CD4-positive, alpha-beta T cell treated with Interleukin-10 for 1 hour (primary cell): ENCODE data around the gene MPI.
A peak's percentile ranks its signal among the peaks of the same experiment; 100 is the strongest.
"Not testable (repeated sequence)": the region's sequence is repeated elsewhere in the genome, so short reads cannot be mapped to it uniquely, and the experiment has no call there.

Source experiments
- DNase-seq: peaks from one replicate; pipeline ENCODE4 v3.0.0-alpha.2; 2020

Gene MPI

DNA sequence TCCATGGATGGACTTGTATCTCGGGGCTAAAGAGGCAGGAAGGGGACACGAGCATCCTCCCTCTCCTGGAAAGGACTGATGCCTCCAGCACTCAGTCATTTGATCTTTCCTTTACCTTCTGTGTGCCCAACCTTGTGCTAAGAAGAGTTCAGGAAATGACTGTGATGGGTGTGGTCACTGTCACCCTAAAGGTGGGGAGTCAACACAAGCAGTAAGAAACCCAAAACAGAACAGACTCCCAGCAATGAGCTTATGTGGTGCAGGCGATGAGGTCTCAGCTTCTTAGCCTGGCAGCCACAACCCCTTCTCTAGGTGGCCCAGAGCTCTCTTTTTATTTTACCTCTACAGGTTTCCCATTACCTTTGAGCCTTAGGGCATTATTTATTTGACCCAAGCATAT, 3.8 kb downstream of the MPI start:
- peak; percentile 75 for DNase-seq

DNA sequence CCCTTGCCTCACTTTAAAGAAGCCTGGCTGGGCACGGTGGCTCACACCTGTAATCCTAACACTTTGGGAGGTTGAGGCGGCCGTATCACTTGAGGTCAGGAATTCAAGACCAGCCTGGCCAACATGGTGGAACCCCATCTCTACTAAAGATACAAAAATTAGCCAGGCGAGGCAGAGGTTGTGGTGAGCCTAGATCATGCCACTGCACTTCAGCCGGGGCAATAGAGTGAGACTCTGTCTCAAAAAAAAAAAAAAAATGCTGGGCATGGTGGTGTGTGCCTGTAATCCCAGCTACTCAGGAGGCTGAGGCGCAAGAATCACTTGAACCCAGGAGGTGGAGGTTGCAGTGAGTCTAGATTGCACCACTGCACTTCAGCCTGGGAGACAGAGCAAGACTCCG, 4.5 kb downstream of the MPI start:
- not testable (repeated sequence) for DNase-seq

- DNase-seq: no peak
Measured at GRCh38 chr15:74895830-74896229, 6.0 kb downstream of the MPI start.

GRCh38 chr15:74896316-74896715, 6.5 kb downstream of the MPI start:
- DNase-seq: no peak

DNA sequence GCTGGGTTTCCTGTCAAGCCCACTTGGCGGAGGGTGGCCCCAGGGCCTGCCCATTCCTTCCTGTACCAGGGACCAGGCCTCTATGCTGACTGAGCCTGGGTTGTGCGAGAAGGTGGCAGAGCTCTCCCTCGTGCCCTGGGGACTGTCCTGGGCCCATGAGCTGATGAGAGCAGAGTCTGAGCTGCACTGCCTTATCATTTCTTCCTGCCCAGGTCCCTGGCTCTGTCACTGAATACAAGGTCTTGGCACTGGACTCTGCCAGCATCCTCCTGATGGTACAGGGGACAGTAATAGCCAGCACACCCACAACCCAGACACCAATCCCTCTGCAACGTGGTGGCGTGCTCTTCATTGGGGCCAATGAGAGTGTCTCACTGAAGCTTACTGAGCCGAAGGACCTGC, 7.5 kb downstream of the MPI start:
- DNase-seq: no peak

DNA sequence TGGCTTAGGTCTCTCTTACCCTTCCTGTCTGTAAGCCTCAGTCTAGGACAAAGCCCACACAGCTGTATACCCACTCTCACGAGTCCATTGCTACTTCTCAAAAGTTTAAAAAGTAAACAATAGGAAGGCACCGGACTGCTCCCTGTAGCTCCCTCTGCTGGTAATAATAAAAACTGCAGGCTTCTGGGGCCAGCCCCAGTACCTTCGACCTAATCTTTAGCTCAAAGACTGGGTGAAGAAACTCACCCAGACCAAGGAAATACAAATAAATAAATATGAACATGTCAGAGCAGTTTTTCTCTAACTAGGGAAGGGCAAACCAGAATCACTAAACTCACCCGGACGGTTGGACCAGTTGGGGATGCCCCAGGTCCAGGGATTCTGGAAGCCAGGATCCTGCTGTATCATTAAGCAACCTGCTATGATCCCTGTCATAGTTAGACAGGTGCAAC, 11.8 kb downstream of the MPI start:
- peak; percentile 82 for DNase-seq

DNA sequence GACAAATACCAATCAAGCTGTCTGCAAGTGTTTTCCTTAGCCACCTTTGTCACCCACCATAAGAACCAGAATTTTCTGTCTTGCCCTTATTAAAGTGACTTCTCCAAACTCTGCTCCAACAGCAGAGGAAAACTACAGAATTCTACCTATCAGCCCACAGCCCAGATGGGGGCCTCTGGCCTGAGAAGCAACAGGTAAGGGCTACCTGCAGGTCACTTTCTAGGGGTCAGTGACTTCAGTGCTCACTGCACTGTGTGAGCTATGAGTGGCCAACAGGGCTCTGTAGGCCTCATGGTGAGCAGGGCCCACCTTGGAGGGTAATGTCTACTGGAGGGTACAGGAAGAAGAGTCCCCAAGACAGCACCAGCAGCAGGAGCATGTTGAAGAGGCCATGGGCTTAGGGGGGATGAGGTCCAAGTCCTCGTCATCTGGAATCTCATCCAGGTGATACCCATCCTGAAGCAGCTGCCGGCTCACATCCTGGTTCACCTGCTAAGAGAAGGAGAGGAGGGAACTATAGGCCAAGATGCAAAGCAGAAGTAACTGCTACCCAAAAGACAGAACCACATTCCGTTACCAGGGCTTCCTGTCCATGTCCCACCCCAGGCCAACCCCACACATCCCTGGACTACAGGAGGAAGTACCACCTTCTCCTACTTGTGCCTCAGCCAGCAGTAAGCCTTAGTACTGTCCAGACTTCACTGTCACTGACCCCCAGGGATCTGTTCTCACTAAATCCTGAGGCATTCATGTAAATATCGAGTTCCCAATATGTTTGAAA, 12.6 kb downstream of the MPI start:
- no peak for DNase-seq

GRCh38 chr15:74903676-74904075, 13.8 kb downstream of the MPI start:
- DNase-seq: no peak

DNA sequence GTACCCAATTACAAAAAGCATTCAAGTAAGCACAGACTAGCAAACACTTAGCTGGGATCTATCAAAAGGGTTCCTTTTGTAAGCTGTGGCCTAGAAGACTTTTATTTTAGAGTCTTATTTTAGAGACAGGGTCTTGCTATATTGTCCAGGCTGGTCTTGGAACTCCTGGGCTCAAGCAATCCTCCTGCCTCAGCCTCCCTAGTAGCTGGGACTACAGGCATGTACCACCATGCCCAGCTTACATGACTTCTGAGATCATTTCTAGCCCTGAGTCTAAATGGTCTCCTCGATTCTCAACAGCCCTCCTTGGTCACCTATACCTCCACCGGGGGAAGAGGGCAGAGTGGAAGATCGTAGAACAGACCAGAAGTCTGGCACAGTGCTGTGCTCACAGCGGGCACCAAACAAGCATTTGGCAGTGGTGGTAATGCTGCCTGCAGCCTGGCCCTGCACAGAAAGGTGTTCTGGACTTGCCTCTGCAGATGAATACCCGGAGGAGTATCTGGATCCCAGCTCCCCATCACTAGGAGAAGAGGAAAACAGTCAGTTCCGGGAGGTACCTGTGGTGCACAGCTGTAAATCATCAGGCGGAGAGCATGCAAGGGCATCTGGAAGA, 14.5 kb downstream of the MPI start:
- DNase-seq: no peak

DNA sequence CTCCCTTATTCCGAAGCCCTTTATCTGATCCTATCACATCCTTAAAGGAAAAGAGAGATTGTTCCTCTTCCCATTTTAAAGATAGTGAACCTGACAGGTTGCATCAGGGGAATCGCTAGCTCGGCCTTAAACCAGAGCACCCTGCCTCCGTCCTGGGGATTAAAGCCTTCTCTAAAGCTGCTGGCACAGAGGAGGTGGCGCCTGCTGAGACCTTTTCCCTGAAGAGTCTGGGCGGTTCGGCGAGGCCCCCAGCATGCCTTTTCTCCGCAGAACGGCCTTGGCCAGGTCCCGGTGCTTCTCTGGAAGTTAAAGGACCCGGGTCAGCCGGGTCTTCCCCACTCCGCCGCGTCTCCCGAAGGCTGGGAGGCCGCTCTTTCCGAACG, 16.2 kb downstream of the MPI start:
- DNase-seq: peak; percentile 22

GRCh38 chr15:74906450-74907162, 16.8 kb downstream of the MPI start, which contains the start of gene FAM219B:
Gene FAM219B (minus strand): TSS chr15:74906851. CDS start chr15:74906800, 51 bp downstream.
- DNase-seq: peak; percentile 79

GRCh38 chr15:74907163-74907870, 17.5 kb downstream of the MPI start:
- no peak for DNase-seq

- no peak for DNase-seq
Measured at GRCh38 chr15:74908635-74909034, 18.8 kb downstream of the MPI start.

- DNase-seq: no peak
Measured at GRCh38 chr15:74913041-74913440, 23.2 kb downstream of the MPI start.

GRCh38 chr15:74913799-74914198, 24.0 kb downstream of the MPI start:
- not testable (repeated sequence) for DNase-seq

DNA sequence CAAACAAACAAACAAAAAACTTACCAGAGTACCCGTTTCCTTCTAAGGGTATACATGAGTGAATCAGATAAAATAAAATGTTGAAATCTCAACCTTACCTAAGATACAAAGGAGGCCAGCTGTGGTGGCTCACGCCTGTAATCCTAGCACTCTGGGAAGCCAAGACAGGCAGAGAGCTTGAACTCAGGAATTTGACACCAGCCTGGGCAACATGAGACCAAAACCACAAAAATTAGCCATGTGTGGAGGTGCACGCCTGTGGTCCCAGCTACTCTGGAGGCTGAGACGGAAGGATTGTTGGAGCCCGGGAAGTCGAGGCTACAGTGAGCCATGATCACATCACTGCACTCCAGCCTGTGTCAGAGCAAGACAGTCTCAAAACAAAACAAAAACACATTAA, 27.8 kb downstream of the MPI start:
- DNase-seq: no peak

GRCh38 chr15:74920456-74920855, 30.6 kb downstream of the MPI start:
- no peak for DNase-seq

- DNase-seq: no peak
Measured at GRCh38 chr15:74924525-74924924, 34.7 kb downstream of the MPI start.

DNA sequence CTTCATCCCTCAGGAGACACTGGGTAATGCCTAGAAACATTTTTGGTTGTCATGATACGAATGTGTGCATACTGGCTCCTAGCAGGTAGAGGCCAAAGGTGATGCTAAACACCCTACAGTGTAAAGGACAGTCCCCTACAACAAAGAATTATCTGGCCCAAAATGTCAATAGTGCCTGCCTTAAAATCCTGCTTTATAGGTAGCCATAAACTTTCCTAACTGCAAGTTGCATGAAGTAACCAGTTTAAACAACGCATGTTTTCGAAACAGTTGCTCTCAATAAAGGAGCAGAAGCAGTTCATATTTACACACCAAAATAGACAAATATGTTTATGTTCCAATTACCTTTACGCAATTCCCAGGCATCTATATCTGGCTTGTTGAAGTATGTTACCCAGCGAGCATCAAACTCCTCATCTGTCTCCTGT, 38.9 kb downstream of the MPI start:
- DNase-seq: no peak

- DNase-seq: no peak
Measured at GRCh38 chr15:74933573-74933972, 43.7 kb downstream of the MPI start.

DNA sequence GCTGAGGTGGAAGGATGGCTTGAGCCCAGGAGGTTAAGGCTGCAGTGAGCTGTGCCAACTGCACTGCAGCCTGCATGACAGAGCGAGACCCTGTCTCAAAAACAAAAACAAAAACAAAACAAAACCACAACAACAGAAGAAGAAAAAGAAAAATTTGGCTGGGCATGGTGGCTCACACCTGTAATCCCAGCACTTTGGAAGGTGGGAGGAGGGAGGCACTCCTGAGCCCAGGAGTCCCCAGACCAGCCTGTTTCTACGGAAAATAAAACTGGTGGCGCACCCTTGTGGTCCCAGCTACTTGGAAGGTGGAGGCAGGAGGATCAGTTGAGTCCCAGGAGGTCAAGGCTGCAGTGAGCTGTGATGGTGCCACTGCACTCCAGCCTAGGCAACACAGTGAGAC, 45.4 kb downstream of the MPI start:
- not testable (repeated sequence) for DNase-seq

DNA sequence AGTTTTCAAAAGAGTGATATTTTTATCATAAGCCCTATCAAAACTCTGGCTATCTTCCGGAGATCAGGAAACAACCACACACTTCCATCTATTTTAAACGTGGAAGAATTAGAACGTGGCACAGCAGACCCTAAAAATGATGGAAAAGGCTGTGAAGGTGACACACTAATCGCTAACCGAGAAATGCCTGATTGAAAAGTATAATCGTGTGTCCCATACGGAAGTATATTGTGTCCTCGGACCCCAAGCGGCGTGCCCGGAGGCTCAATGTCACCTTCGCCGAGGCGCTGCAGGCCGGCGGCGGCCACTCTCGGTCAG, 47.4 kb downstream of the MPI start:
- no peak for DNase-seq
